HG03457 (cell line): Measurements from ENCODE around the gene GTPBP2.

Experiments used
- ATAC-seq: cut with Tn5 transposase; IDR thresholded peaks from one replicate; pipeline ENCODE4 v1.9.1; 2021; ENCODE audit warnings: moderate number of reproducible peaks; ENCODE audit not compliant: unreplicated experiment

GTPBP2 gene

DNA sequence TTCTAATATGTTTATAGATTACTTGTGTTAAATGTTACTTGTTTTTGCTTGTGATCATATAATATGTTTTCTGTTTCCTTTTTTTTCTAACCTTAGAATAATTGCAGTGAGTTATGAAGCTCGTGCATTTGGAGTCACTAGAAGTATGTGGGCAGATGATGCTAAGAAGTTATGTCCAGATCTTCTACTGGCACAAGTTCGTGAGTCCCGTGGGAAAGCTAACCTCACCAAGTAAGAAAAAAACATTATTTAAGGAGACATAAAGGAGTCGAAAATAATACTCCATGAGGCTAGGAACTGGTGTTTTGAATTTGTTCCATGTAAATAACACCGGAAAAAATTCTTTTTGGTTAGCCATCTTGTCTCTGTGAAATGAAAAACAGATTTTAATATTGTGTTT is 46.2 kb downstream of the GTPBP2 start:
- no peak for ATAC-seq

GRCh38 chr6:43579171-43579570 is 49.9 kb downstream of the GTPBP2 start:
- ATAC-seq: no peak

DNA sequence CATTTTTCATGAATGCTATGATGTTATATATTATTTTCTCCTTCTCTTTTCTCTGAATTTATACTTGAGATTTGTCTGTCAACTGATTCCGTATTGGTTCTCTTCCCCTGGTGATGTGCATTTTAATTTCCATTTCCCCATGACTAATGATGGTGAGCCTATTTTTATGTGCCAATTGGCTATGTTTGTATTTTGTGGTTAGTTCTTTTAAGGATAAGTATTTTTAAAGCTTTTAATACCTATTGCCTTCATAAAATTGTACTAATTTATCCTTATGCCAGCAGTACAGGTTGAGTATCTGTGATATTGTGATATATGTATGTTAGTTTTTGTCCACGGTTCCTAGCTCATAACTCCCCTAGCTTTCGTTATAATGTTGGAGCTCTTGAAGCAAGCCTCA is 50.3 kb downstream of the GTPBP2 start:
- ATAC-seq: no peak

DNA sequence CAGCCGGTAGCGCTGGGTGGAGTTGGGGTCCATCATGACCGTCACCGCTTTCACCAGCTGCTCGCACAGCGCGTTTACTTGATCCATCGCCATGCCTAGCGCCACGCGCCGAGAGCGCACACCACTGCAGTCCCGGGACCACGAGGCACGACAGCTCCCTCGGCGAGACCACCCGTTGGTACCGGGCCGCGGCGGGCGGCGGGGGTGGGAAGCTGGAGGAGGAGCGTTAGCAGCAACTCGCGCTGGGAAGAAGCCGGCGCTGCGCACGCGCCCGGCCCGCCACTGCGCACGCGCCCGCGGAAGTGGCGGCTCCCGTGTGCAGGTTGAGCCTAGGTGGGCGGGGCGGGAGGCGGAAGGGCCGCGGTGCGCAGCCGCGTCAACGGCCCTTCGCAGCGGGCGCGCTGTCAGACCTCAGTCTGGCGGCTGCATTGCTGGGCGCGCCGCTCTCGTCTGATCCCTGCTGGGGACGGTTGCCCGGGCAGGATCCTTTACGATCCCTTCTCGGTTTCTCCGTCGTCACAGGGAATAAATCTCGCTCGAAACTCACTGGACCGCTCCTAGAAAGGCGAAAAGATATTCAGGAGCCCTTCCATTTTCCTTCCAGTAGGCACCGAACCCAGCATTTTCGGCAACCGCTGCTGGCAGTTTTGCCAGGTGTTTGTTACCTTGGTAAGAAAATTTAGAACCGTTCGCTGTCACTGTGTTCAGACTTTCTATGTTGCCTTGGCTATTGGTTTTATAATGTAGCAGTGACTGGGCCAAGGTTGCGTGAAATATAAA is 53.1 kb downstream of the GTPBP2 start, which contains the start of the genes POLH and XPO5:
Gene POLH (plus strand): TSS at position 414 of the 780 bp plus-strand sequence. CDS start 6,135 bp downstream, outside the sequence.
Gene XPO5 (minus strand): TSS at position 267 of the 780 bp plus-strand sequence. CDS start 174 bp downstream, at position 93.
- ATAC-seq: peak; percentile 82

DNA sequence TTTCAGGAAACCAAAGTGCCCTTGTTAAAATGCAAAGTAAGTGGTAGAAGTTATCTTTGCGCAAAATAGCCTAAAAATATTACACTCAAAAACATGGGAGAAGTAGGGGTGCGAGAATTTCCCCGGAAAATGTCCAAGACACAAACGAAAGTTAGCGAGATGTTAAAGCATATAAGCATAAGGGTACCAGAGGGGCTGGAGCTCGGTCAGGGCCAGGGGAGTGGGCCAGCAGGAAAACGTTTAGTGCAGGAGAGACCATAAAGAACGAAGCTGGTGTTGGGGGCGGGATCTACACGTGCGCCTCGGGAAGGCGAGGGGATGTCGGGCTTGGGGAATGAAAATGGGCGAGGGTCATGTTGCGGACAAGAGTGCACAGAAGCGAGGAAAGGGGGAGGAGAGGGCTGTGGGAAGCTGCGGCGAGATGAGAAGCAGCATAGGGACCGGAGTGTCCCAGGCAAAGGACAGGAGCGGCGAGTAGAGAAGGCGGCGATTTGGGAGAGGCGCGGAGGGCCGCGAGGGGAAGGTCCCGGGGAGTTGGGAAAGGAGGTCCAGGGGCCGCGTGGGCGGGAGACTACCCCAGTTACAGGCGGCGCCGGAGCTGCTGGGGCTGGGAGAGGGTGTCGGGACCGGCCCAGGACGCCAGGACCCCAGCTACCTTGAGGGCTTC is 53.8 kb downstream of the GTPBP2 start:
- peak; percentile 22 for ATAC-seq

GRCh38 chr6:43572015-43572414 is 57.0 kb downstream of the GTPBP2 start:
- no peak for ATAC-seq

- ATAC-seq: no peak
Observed at GRCh38 chr6:43570876-43571441, 58.1 kb downstream of the GTPBP2 start.
